Karpas-422 (cell line): ENCODE measurements around the gene WWP2. TPM values are rescaled to one million over a fixed set of nuclear protein-coding genes. Genes with fewer than 3 reads are reported as not detected.

ENCODE experiments used
- DNase-seq: peaks from one replicate; pipeline ENCODE4 v3.0.0-alpha.2; 2015
- H2AFZ ChIP-seq: fragments of 200-600 bp; sonication (generic); 2 replicates; pipeline ENCODE4 v1.6.1; 2014; ENCODE audit warnings: antibody characterized with exemption, low read length, mixed read lengths
- H3K27ac ChIP-seq: fragments of 200-600 bp; sonication (generic); 2 replicates; pipeline ENCODE4 v1.5.1; 2014; ENCODE audit warnings: mild to moderate bottlenecking, low read length, moderate library complexity
- H3K27me3 ChIP-seq: fragments of 200-600 bp; sonication (generic); 2 replicates; pipeline ENCODE4 v1.6.1; 2014; ENCODE audit warnings: low read length, mixed read lengths
- H3K36me3 ChIP-seq: fragments of 200-600 bp; sonication (generic); 2 replicates; pipeline ENCODE4 v1.6.1; 2014; ENCODE audit warnings: low read length, mixed read lengths; ENCODE audit not compliant: insufficient read depth
- H3K4me1 ChIP-seq: fragments of 200-600 bp; sonication (generic); 2 replicates; pipeline ENCODE4 v1.6.1; 2014; ENCODE audit warnings: mild to moderate bottlenecking, low read length, mixed read lengths
- H3K4me2 ChIP-seq: fragments of 200-600 bp; sonication (generic); 2 replicates; pipeline ENCODE4 v1.6.1; 2014; ENCODE audit warnings: low read length, low read depth, mild to moderate bottlenecking; ENCODE audit not compliant: poor library complexity, severe bottlenecking
- H3K4me3 ChIP-seq: fragments of 200-600 bp; sonication (generic); 2 replicates; pipeline ENCODE4 v1.5.1; 2014; ENCODE audit warnings: mild to moderate bottlenecking, antibody characterized with exemption, low read length, mixed read lengths
- H3K79me2 ChIP-seq: fragments of 200-600 bp; sonication (generic); 2 replicates; pipeline ENCODE4 v1.6.1; 2014; ENCODE audit warnings: mild to moderate bottlenecking, low read length, mixed read lengths
- H3K9ac ChIP-seq: fragments of 200-600 bp; sonication (generic); 2 replicates; pipeline ENCODE4 v1.6.0; 2014; ENCODE audit warnings: low read length
- H3K9me2 ChIP-seq: fragments of 200-600 bp; sonication (generic), shearing (Covaris generic); replicated peaks from 2 replicates; pipeline ENCODE4 v1.6.0; 2014; ENCODE audit warnings: mild to moderate bottlenecking, low read length, moderate library complexity; ENCODE audit not compliant: insufficient read depth
- H3K9me3 ChIP-seq: fragments of 300-700, 200-600 bp; sonication (generic); 2 replicates; pipeline ENCODE4 v1.6.1; 2014; ENCODE audit warnings: low read length, mixed read lengths
- H4K20me1 ChIP-seq: fragments of 200-600 bp; sonication (generic); 2 replicates; pipeline ENCODE4 v1.6.1; 2014; ENCODE audit warnings: mild to moderate bottlenecking, antibody characterized with exemption, low read length, low read depth; ENCODE audit not compliant: insufficient read depth
- total RNA-seq: library from RNA; depleted of rRNA; stranded (reverse); fragments of >200 nt; shearing (Covaris generic); gene quantifications from 2 replicates; pipeline ENCODE4 v1.2.3, GENCODE V29; 2014; ENCODE audit warnings: low replicate concordance

The WWP2 gene
- total RNA-seq, 1 experiment from 2014 or later = 30.7 TPM

DNA sequence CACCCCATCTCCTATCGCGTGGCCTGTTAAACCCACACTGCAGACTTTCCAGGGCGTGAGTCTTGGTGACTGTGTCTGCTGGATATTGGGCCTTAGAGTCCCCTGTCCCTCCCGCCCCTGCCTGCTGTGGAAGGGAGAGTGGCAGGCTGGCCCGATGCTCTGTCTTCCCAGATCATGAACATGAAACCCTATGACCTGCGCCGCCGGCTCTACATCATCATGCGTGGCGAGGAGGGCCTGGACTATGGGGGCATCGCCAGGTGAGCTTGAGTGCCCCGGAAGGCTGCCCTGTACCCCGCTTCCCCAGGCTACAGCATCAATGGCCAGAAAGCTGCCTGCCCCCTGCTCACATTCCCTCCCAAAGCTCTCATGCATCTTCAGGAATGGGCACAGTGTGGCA lies 169.5 kb downstream of the WWP2 start:
- no peak overlapping the region for H3K4me2 ChIP-seq
- H3K4me1 ChIP-seq = no peaks in the 10 kb centered on the region
- no peaks in the 10 kb centered on the region; the same call in 1 of the 2 replicates for H3K36me3 ChIP-seq
- no peak for DNase-seq
- H3K27me3 ChIP-seq = no peaks in the 10 kb centered on the region
- no peak overlapping the region for H2AFZ ChIP-seq
- no peaks in the 10 kb centered on the region for H4K20me1 ChIP-seq
- no peaks in the 10 kb centered on the region for H3K9me2 ChIP-seq
- H3K79me2 ChIP-seq = no peaks in the 10 kb centered on the region
- H3K9ac ChIP-seq = no peak overlapping the region
- no peak overlapping the region for H3K27ac ChIP-seq
- no peak overlapping the region for H3K4me3 ChIP-seq
- H3K9me3 ChIP-seq = no peaks in the 10 kb centered on the region

DNA sequence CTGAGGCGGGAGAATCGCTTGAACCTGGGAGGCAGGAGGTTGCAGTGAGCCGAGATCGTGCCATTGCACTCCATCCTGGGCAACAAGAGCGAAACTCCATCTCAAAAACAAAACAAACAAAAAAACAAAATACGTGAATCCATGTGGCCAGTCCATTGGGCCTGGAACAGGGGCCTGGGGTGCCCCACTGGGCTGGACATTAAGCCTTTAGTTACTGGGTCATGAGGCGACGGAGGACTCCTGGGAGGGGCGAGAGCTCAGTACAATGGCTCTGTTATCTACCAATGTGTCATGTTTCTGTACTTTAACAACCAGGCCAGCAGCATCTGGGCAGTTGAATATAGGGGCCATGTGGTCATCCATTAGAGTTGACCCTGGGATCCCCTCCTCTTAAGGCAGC lies 170.1 kb downstream of the WWP2 start:
- Histone ChIP-seq H3K9ac (no peak overlapping the region), H3K27me3 (no peaks in the 10 kb centered on the region), H3K36me3 (no peaks in the 10 kb centered on the region; the same call in 1 of the 2 replicates), H3K4me1 (no peaks in the 10 kb centered on the region), H3K27ac (no peak overlapping the region), H4K20me1 (no peaks in the 10 kb centered on the region), H2AFZ (no peak overlapping the region), H3K4me3 (no peak overlapping the region), H3K9me2 (no peaks in the 10 kb centered on the region), H3K4me2 (no peak overlapping the region), H3K79me2 (no peaks in the 10 kb centered on the region), H3K9me3 (no peaks in the 10 kb centered on the region)
- no peak for DNase-seq

GRCh38 chr16:69932691-69933392 lies 170.7 kb downstream of the WWP2 start:
- Histone ChIP-seq H3K27me3 (no peaks in the 10 kb centered on the region), H3K4me2 (no peak overlapping the region), H3K9me3 (no peaks in the 10 kb centered on the region), H3K36me3 (no peaks in the 10 kb centered on the region; the same call in 1 of the 2 replicates), H3K27ac (no peak overlapping the region), H3K4me3 (no peak overlapping the region), H4K20me1 (no peaks in the 10 kb centered on the region), H2AFZ (no peak overlapping the region), H3K4me1 (no peaks in the 10 kb centered on the region), H3K79me2 (no peaks in the 10 kb centered on the region), H3K9me2 (no peaks in the 10 kb centered on the region), H3K9ac (no peak overlapping the region)
- no peak for DNase-seq

- no peak overlapping the region for H3K27ac ChIP-seq
- H4K20me1 ChIP-seq = no peaks in the 10 kb centered on the region
- H3K9me2 ChIP-seq = no peaks in the 10 kb centered on the region
- H3K79me2 ChIP-seq = no peaks in the 10 kb centered on the region
- no peaks in the 10 kb centered on the region for H3K27me3 ChIP-seq
- H3K4me3 ChIP-seq = no peak overlapping the region
- H2AFZ ChIP-seq = no peak overlapping the region
- no peaks in the 10 kb centered on the region; the same call in 1 of the 2 replicates for H3K36me3 ChIP-seq
- no peaks in the 10 kb centered on the region for H3K4me1 ChIP-seq
- no peak overlapping the region for H3K9ac ChIP-seq
- no peaks in the 10 kb centered on the region for H3K9me3 ChIP-seq
- DNase-seq = no peak
- H3K4me2 ChIP-seq = no peak overlapping the region
Observed at GRCh38 chr16:69934044-69934443, 171.9 kb downstream of the WWP2 start.

- H2AFZ ChIP-seq = no peak overlapping the region
- H3K36me3 ChIP-seq = no peaks in the 10 kb centered on the region; the same call in 1 of the 2 replicates
- H3K27ac ChIP-seq = no peak overlapping the region
- H3K9ac ChIP-seq = no peak overlapping the region
- H3K9me2 ChIP-seq = no peaks in the 10 kb centered on the region
- no peaks in the 10 kb centered on the region for H3K27me3 ChIP-seq
- H3K79me2 ChIP-seq = no peaks in the 10 kb centered on the region
- H4K20me1 ChIP-seq = no peaks in the 10 kb centered on the region
- no peak overlapping the region for H3K4me3 ChIP-seq
- no peak for DNase-seq
- H3K4me1 ChIP-seq = no peaks in the 10 kb centered on the region
- H3K4me2 ChIP-seq = no peak overlapping the region
- H3K9me3 ChIP-seq = no peaks in the 10 kb centered on the region
Observed at GRCh38 chr16:69934751-69935150, 172.6 kb downstream of the WWP2 start.

DNA sequence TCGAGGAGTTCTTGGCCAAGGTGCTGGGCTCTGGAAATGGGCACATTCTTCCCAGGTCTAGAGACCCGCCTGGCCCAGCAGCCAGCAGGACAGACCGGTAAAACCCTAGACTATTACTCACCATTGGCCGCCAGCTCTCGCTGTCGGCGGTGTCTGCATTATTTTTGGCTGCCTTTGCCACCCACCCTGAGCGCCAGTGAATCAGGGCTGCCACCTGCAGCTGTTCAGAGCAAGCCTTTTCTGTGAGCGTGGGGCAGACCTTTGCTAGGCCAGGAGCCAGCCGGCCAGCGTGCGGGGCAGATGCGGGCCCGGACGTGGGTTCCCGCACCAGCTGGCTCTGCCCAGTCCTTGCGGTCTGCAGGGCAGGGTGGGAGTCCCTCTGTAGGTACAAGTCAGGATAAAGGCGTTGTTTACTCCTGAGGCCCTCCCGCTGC lies 173.2 kb downstream of the WWP2 start:
- no peak overlapping the region for H2AFZ ChIP-seq
- H4K20me1 ChIP-seq = no peaks in the 10 kb centered on the region
- no peaks in the 10 kb centered on the region for H3K79me2 ChIP-seq
- H3K9me2 ChIP-seq = no peaks in the 10 kb centered on the region
- no peaks in the 10 kb centered on the region for H3K27me3 ChIP-seq
- H3K27ac ChIP-seq = no peak overlapping the region
- H3K4me1 ChIP-seq = no peaks in the 10 kb centered on the region
- no peak overlapping the region for H3K9ac ChIP-seq
- no peak overlapping the region for H3K4me2 ChIP-seq
- no peak overlapping the region for H3K4me3 ChIP-seq
- no peaks in the 10 kb centered on the region for H3K9me3 ChIP-seq
- H3K36me3 ChIP-seq = no peaks in the 10 kb centered on the region; the same call in 1 of the 2 replicates
- no peak for DNase-seq

- Histone ChIP-seq H2AFZ (no peak overlapping the region), H3K9me2 (no peaks in the 10 kb centered on the region), H4K20me1 (no peaks in the 10 kb centered on the region), H3K4me1 (no peaks in the 10 kb centered on the region), H3K9ac (no peak overlapping the region), H3K4me3 (no peak overlapping the region), H3K36me3 (no peaks in the 10 kb centered on the region; the same call in 1 of the 2 replicates), H3K79me2 (no peaks in the 10 kb centered on the region), H3K4me2 (no peak overlapping the region), H3K9me3 (no peaks in the 10 kb centered on the region), H3K27me3 (no peaks in the 10 kb centered on the region), H3K27ac (no peak overlapping the region)
- DNase-seq = no peak
Observed at GRCh38 chr16:69935740-69936139, 173.6 kb downstream of the WWP2 start.

DNA sequence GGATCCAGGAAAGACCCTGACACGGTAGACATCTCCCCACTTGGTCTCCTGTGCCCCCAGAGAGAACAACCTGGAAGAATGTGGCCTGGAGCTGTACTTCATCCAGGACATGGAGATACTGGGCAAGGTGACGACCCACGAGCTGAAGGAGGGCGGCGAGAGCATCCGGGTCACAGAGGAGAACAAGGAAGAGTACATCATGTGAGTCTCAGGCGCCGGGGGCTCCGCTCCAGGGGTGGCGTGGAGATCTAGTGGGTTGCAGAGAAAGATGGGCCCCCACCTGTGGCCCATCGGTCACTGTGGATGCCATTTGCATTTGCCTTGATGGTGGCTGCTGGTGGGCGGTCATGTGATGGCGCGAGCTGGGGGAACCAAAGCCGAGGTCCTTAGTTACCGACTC lies 174.1 kb downstream of the WWP2 start:
- H3K27ac ChIP-seq = no peak overlapping the region
- H3K4me1 ChIP-seq = no peaks in the 10 kb centered on the region
- DNase-seq = no peak
- H3K4me3 ChIP-seq = no peak overlapping the region
- no peaks in the 10 kb centered on the region for H3K9me3 ChIP-seq
- no peak overlapping the region for H3K4me2 ChIP-seq
- H3K9me2 ChIP-seq = no peaks in the 10 kb centered on the region
- no peak overlapping the region for H3K9ac ChIP-seq
- no peaks in the 10 kb centered on the region for H3K27me3 ChIP-seq
- H3K36me3 ChIP-seq = no peaks in the 10 kb centered on the region; the same call in 1 of the 2 replicates
- H4K20me1 ChIP-seq = no peaks in the 10 kb centered on the region
- H2AFZ ChIP-seq = no peak overlapping the region
- no peaks in the 10 kb centered on the region for H3K79me2 ChIP-seq
